GM12891 (cell line): ENCODE data around the gene SH3RF2.

ENCODE experiments used
- POLR2A ChIP-seq: IDR thresholded peaks from 2 replicates; pipeline ENCODE4 v1.6.1; 2011; ENCODE audit warnings: low read depth, low read length, control low read depth
- POLR2AphosphoS5 ChIP-seq: IDR thresholded peaks from 2 replicates; pipeline ENCODE4 v1.6.1; 2011; ENCODE audit warnings: low read depth, low read length, control low read depth
- SPI1 ChIP-seq: IDR thresholded peaks from 2 replicates; pipeline ENCODE4 v1.6.1; 2011; ENCODE audit warnings: low read depth, low read length, control low read depth
- TAF1 ChIP-seq: IDR thresholded peaks from 2 replicates; pipeline ENCODE4 v1.6.1; 2011; ENCODE audit warnings: low read depth, low read length, control low read depth

GRCh38 chr5:145960166-145960565 is 23.8 kb downstream of the SH3RF2 start:
- TF ChIP-seq POLR2AphosphoS5 (no peak), POLR2A (no peak), SPI1 (no peak), TAF1 (no peak)
